GM12878 (cell line): Measurements from ENCODE around the gene HMCN2. TPM values are rescaled to one million over a fixed set of nuclear protein-coding genes. Genes with fewer than 3 reads are reported as not detected.

Experiments
- ATAC-seq: fragments of 200-7000 bp; cut with Tn5 transposase; 3 replicates; pipeline ENCODE4 v1.9.1; 2020; ENCODE audit warnings: mild to moderate bottlenecking, moderate library complexity
- BruUV-seq: library from RNA; stranded (reverse); fragments of 400-500 nt; replicated peaks from 2 replicates; lab custom pipeline; 2021; lab: Mats Ljungman, UMichigan
- CTCF ChIA-PET: fragments of 300-600 bp; sonication (Branson Sonifier 250); formaldehyde crosslinking; extraction: SDS; loops from one replicate; lab custom pipeline; 2021; ENCODE audit warnings: inconsistent platforms; lab: Yijun Ruan, JAX
- POLR2A ChIA-PET: fragments of 350-600 bp; formaldehyde crosslinking; extraction: SDS; loops from one replicate; lab custom pipeline; 2021; ENCODE audit warnings: inconsistent platforms; lab: Charles Lee
- RAD21 ChIA-PET: fragments of 300-600 bp; sonication (Branson Sonifier 250); formaldehyde crosslinking; loops from one replicate; lab custom pipeline; 2023; ENCODE audit warnings: antibody characterized with exemption; ENCODE audit not compliant: unreplicated experiment; lab: Charles Lee
- SMC1A ChIA-PET: fragments of 300-600 bp; sonication (Branson Sonifier 250); formaldehyde crosslinking; loops from one replicate; lab custom pipeline; 2023; ENCODE audit not compliant: unreplicated experiment, uncharacterized antibody; lab: Charles Lee
- DNase-seq: peaks from one replicate; pipeline ENCODE4 v3.0.0-alpha.2; 2011; ENCODE audit warnings: low read depth, low spot score
- FAIRE-seq: peaks from 3 replicates; lab custom pipeline; 2011; peaks lifted over from hg19 to GRCh38; lab: Jason Lieb, UNC
- H2AFZ ChIP-seq: 2 replicates; pipeline ENCODE4 v1.6.0; 2011; ENCODE audit warnings: low read depth, low read length, control low read depth; ENCODE audit not compliant: control insufficient read depth
- H3K27ac ChIP-seq: 2 replicates; pipeline ENCODE4 v1.5.1; 2011; ENCODE audit warnings: control low read depth; ENCODE audit not compliant: control insufficient read depth, insufficient read depth
- H3K27me3 ChIP-seq, 2 experiments: replicated peaks in 1 of 2; 2 replicates each; pipeline versions ENCODE4 v1.6.0 to v1.6.1; 2011; ENCODE audit warnings: low read length in 1 of 2; ENCODE audit not compliant: control insufficient read depth in 2 of 2, insufficient read depth in 2 of 2
- H3K36me3 ChIP-seq, 2 experiments: 2 replicates each; pipeline ENCODE4 v1.5.1; 2011; ENCODE audit warnings: low read length in 1 of 2; ENCODE audit not compliant: control insufficient read depth in 2 of 2, insufficient read depth in 2 of 2
- H3K4me1 ChIP-seq: 2 replicates; pipeline ENCODE4 v1.6.1; 2011; ENCODE audit warnings: mild to moderate bottlenecking, low read length, moderate library complexity, mixed read lengths; ENCODE audit not compliant: control insufficient read depth, insufficient read depth
- H3K4me2 ChIP-seq: 2 replicates; pipeline ENCODE4 v1.6.0; 2011; ENCODE audit warnings: control low read depth; ENCODE audit not compliant: control insufficient read depth, insufficient read depth
- H3K4me3 ChIP-seq: fragments of 200-600 bp; sonication (generic); 2 replicates; pipeline ENCODE4 v1.5.1; 2016
- H3K79me2 ChIP-seq: 2 replicates; pipeline ENCODE4 v1.6.0; 2011; ENCODE audit warnings: low read length; ENCODE audit not compliant: control insufficient read depth, insufficient read depth
- H3K9ac ChIP-seq: 2 replicates; pipeline ENCODE4 v1.8.0; 2011; ENCODE audit warnings: low read length, control low read depth, mixed read lengths; ENCODE audit not compliant: control insufficient read depth, insufficient read depth
- H3K9me3 ChIP-seq: replicated peaks from 3 replicates; pipeline ENCODE4 v1.5.1; 2011; ENCODE audit warnings: mild to moderate bottlenecking, low read length; ENCODE audit not compliant: control insufficient read depth, insufficient read depth
- H4K20me1 ChIP-seq: 2 replicates; pipeline ENCODE4 v1.6.0; 2011; ENCODE audit not compliant: control insufficient read depth, insufficient read depth
- BCL11A ChIP-seq: IDR thresholded peaks from 2 replicates; pipeline ENCODE4 v1.6.1; 2011; ENCODE audit warnings: low read depth, low read length
- CREM ChIP-seq: IDR thresholded peaks from 2 replicates; pipeline ENCODE4 v1.6.1; 2014; ENCODE audit warnings: antibody characterized with exemption, low read depth
- NR2C1 ChIP-seq: fragments of 450-650 bp; IDR thresholded peaks from 2 replicates; pipeline ENCODE4 v1.6.1; 2017; ENCODE audit warnings: antibody characterized with exemption, mild to moderate bottlenecking, moderate library complexity
- SMC3 ChIP-seq: IDR thresholded peaks from 2 replicates; pipeline ENCODE4 v1.6.1; 2011; ENCODE audit warnings: low read length, improper control_type of control experiment, borderline replicate concordance
- TARDBP ChIP-seq: IDR thresholded peaks from 2 replicates; pipeline ENCODE4 v1.6.1; 2016; ENCODE audit warnings: borderline replicate concordance
- YBX1 ChIP-seq: fragments of 450-650 bp; IDR thresholded peaks from 2 replicates; pipeline ENCODE4 v1.6.1; 2016; ENCODE audit warnings: antibody characterized with exemption
- ZNF207 ChIP-seq: fragments of 450-650 bp; IDR thresholded peaks from 2 replicates; pipeline ENCODE4 v1.6.1; 2014; ENCODE audit warnings: antibody characterized with exemption, mild to moderate bottlenecking, borderline replicate concordance
- ZNF24 ChIP-seq: fragments of 450-650 bp; IDR thresholded peaks from 2 replicates; pipeline ENCODE4 v1.6.1; 2017; ENCODE audit warnings: antibody characterized with exemption, mild to moderate bottlenecking
- WGBS: methylation state at CpG from one replicate; pipeline ENCODE4 v1.1.6; 2016; ENCODE audit warnings: low lambda C conversion rate; ENCODE audit not compliant: insufficient replicate concordance, insufficient coverage; ENCODE audit errors: missing lambda C conversion rate; 5-methylcytosine and 5-hydroxymethylcytosine counted together
- in situ Hi-C: fragments of 300-500 bp; cut with MboI; formaldehyde crosslinking; loops from 9 replicates; pipeline ENCODE4 v1.14.3; 2018; ENCODE audit warnings: mixed read lengths
- intact Hi-C: fragments of 100-400 bp; cut with micrococcal nuclease; formaldehyde crosslinking; loops from one replicate; pipeline ENCODE4 v1.14.2; 2022; ENCODE audit not compliant: unreplicated experiment
- polyA plus RNA-seq, 11 experiments: library from polyadenylated mRNA; depleted of rRNA in 4 of 11; unstranded in 6 of 11; stranded (reverse) in 5 of 11; fragments of >200 nt; fragmentation: Nextera tagmentation in 4 of 11; fragmentation: Illumina TruSeq in 1 of 11; extraction: Ambion mirVana in 4 of 11; extraction: Trizol in 1 of 11; gene quantifications; 1 replicate in 1 of 11; 2 replicates in 10 of 11; pipeline versions ENCODE4 v1.2.1 to v1.2.3, GENCODE V29; 2011 to 2016; ENCODE audit warnings: inconsistent platforms in 2 of 11, missing spikeins in 2 of 11, low read depth in 1 of 11
- total RNA-seq, 4 experiments: library from RNA; depleted of rRNA in 3 of 4; stranded (reverse); fragments of >200 nt in 3 of 4; fragmentation: Illumina TruSeq in 1 of 4; extraction: Trizol in 1 of 4; gene quantifications; 2 replicates each; pipeline versions ENCODE4 v1.2.1 to v1.2.3, GENCODE V29; 2013 to 2021
- TF ChIP-seq, protein P1 (sequence below), 3 experiments: IDR thresholded peaks in 2 of 3; conservative IDR thresholded peaks in 1 of 3; 2 replicates each; pipeline ENCODE4 v1.5.1; 2011; ENCODE audit warnings: low read depth in 3 of 3, low read length in 3 of 3, mild to moderate bottlenecking in 3 of 3, control low read depth in 2 of 3, moderate library complexity in 2 of 3, inconsistent platforms in 1 of 3, mixed read lengths in 1 of 3; ENCODE audit not compliant: control insufficient read depth in 2 of 3, insufficient read depth in 1 of 3; ENCODE audit errors: extremely low read depth in 1 of 3
- TF ChIP-seq, protein P2 (sequence below): IDR thresholded peaks from 2 replicates; pipeline ENCODE4 v1.6.1; 2012; ENCODE audit warnings: low read depth, low read length, improper control_type of control experiment
- TF ChIP-seq, protein P3 (sequence below): fragments of 450-650 bp; IDR thresholded peaks from 2 replicates; pipeline ENCODE4 v1.6.1; 2017; ENCODE audit warnings: antibody characterized with exemption, mild to moderate bottlenecking, moderate library complexity

The HMCN2 gene
- total and polyA plus RNA-seq, 10 of the 15 experiments (the other 5 are each of a cell fraction or from before 2014, with no cell fraction given) = 0.04 TPM; not detected in 9

DNA sequence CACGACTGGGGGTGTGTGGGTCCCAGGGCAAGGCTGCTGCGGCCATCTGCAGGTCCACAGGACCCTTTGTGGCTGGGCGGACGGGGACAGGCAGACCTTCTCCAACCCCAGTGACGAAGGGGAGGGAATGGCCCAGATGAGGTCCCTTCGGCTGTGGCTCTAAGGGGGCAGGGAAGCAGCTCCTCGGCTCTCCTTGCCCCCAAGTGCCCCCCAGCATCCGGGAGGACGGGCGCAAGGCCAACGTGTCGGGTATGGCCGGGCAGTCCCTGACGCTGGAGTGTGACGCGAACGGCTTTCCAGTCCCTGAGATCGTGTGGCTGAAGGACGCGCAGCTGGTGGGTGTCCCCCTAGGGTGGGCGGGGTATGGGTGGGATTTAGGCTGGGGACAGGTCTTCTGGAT lies 82.8 kb downstream of the HMCN2 start (continued):
- TF ChIP-seq, protein P1, sequence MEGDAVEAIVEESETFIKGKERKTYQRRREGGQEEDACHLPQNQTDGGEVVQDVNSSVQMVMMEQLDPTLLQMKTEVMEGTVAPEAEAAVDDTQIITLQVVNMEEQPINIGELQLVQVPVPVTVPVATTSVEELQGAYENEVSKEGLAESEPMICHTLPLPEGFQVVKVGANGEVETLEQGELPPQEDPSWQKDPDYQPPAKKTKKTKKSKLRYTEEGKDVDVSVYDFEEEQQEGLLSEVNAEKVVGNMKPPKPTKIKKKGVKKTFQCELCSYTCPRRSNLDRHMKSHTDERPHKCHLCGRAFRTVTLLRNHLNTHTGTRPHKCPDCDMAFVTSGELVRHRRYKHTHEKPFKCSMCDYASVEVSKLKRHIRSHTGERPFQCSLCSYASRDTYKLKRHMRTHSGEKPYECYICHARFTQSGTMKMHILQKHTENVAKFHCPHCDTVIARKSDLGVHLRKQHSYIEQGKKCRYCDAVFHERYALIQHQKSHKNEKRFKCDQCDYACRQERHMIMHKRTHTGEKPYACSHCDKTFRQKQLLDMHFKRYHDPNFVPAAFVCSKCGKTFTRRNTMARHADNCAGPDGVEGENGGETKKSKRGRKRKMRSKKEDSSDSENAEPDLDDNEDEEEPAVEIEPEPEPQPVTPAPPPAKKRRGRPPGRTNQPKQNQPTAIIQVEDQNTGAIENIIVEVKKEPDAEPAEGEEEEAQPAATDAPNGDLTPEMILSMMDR (IDR thresholded peaks at IDR 0.05 in 2 of 3, conservative IDR thresholded peaks at IDR 0.05 in 1 of 3; ENCODE audit: control insufficient read depth in 2 of 3, extremely low read depth in 1 of 3, insufficient read depth in 1 of 3, low read depth in 3 of 3, low read length in 3 of 3) = no peak
- TF ChIP-seq ZNF24 = no peak
- TF ChIP-seq TARDBP = no peak
- no peak for TF ChIP-seq NR2C1
- no peak for TF ChIP-seq YBX1
- TF ChIP-seq, protein P2, sequence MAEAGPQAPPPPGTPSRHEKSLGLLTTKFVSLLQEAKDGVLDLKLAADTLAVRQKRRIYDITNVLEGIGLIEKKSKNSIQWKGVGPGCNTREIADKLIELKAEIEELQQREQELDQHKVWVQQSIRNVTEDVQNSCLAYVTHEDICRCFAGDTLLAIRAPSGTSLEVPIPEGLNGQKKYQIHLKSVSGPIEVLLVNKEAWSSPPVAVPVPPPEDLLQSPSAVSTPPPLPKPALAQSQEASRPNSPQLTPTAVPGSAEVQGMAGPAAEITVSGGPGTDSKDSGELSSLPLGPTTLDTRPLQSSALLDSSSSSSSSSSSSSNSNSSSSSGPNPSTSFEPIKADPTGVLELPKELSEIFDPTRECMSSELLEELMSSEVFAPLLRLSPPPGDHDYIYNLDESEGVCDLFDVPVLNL = no peak
- TF ChIP-seq, all 136 proteins: peak for 0

DNA sequence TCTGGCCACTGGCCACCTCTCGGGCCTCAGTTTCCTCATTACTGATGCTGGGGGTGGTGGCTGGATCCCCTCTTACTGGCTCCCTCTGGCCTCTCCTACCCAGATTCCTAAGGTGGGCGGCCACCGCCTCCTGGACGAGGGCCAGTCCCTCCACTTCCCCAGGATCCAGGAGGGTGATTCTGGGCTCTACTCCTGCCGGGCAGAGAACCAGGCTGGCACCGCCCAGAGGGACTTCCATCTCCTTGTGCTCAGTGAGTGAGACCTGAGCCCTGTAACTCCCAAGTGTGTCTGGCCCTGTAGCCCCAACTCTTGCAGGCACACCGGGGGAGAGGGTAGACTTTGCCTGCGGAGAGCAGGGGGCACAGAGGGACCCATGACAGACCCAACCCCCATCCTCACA lies 83.3 kb downstream of the HMCN2 start:
- intact Hi-C loops (no loop called here), in situ Hi-C loops (no loop called here)
- Histone ChIP-seq H3K4me1 (no peaks in the 10 kb centered on the region; the same call in 1 of the 2 replicates), H4K20me1 (no peaks in the 10 kb centered on the region), H2AFZ (no peak overlapping the region), H3K27me3 (no peaks in the 10 kb centered on the region; a peak in 1 of 4 replicates), H3K9me3 (no peaks in the 10 kb centered on the region), H3K79me2 (no peaks in the 10 kb centered on the region), H3K27ac (no peak overlapping the region), H3K4me2 (no peak overlapping the region), H3K36me3 (no peaks in the 10 kb centered on the region), H3K9ac (no peak overlapping the region), H3K4me3 (no peak overlapping the region)
- no peak for DNase-seq
- no peak for FAIRE-seq
- POLR2A ChIA-PET = no interaction called here
- SMC1A ChIA-PET = no interaction called here
- ATAC-seq = no peak
- WGBS = 39% methylated on average over 7 of the region's 8 CpGs
- TF ChIP-seq CREM (no peak), ZNF207 (no peak), SMC3 (no peak), BCL11A (no peak)
- TF ChIP-seq, protein P3, sequence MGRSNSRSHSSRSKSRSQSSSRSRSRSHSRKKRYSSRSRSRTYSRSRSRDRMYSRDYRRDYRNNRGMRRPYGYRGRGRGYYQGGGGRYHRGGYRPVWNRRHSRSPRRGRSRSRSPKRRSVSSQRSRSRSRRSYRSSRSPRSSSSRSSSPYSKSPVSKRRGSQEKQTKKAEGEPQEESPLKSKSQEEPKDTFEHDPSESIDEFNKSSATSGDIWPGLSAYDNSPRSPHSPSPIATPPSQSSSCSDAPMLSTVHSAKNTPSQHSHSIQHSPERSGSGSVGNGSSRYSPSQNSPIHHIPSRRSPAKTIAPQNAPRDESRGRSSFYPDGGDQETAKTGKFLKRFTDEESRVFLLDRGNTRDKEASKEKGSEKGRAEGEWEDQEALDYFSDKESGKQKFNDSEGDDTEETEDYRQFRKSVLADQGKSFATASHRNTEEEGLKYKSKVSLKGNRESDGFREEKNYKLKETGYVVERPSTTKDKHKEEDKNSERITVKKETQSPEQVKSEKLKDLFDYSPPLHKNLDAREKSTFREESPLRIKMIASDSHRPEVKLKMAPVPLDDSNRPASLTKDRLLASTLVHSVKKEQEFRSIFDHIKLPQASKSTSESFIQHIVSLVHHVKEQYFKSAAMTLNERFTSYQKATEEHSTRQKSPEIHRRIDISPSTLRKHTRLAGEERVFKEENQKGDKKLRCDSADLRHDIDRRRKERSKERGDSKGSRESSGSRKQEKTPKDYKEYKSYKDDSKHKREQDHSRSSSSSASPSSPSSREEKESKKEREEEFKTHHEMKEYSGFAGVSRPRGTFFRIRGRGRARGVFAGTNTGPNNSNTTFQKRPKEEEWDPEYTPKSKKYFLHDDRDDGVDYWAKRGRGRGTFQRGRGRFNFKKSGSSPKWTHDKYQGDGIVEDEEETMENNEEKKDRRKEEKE = no peak
- RAD21 ChIA-PET = no interaction called here
- CTCF ChIA-PET = no interaction called here
- BruUV-seq = no TSS peak
